NCI-H2227 (cell line): ENCODE measurements around the gene PTPRD.
"Not testable (repeated sequence)": the region's sequence is repeated elsewhere in the genome, so short reads cannot be mapped to it uniquely, and the experiment has no call there.

Experiments used
- DNase-seq: peaks from one replicate; lab custom pipeline; 2025; ENCODE audit not compliant: unreplicated experiment; lab: John Stamatoyannopoulos, UW

PTPRD gene

GRCh38 chr9:9998491-9999287 lies 614.1 kb downstream of the PTPRD start:
- no peak for DNase-seq

- no peak for DNase-seq
Measured at GRCh38 chr9:9997585-9997984, 615.2 kb downstream of the PTPRD start.

DNA sequence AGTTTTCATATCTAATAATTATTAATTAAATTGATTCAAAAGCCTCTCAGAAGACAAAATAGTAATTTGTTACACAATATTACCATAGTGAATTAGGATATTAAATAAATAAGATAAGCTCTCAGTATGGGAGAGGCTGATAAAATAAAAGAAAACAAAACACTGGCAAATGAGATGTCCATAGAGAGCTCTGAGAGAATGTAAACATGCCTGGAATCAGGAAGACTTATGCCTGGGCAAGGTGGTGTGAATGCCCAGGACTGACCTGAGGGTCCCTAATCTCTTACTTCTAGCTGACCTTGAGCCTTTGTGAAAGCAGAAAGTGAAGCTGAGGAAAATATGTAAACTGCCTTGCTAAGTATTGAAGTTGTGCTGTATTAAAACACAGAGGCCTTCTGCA lies 616.5 kb downstream of the PTPRD start:
- no peak for DNase-seq

DNA sequence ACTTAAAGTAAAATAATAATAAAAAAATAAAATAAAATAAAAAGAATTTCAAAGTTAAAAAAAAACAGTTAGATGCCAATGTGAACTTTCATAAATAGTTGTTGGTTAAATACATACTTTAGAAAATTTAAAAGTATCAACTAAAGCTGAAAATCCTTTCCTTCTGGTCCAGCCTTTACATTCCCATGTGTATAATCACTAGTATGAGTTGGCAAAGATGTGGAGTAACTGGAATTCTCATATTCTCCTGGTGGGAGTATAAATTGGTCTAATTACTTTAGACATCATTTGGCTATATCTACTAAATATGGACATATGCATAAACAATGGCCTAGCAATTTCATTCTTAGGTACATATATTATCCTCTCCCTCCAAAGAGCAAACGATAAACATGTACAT lies 619.9 kb downstream of the PTPRD start:
- no peak for DNase-seq

- no peak for DNase-seq
Measured at GRCh38 chr9:9973062-9973461, 639.7 kb downstream of the PTPRD start.

- no peak for DNase-seq
Measured at GRCh38 chr9:9970514-9970913, 642.3 kb downstream of the PTPRD start.

- DNase-seq: no peak
Measured at GRCh38 chr9:9963841-9964240, 649.0 kb downstream of the PTPRD start.

DNA sequence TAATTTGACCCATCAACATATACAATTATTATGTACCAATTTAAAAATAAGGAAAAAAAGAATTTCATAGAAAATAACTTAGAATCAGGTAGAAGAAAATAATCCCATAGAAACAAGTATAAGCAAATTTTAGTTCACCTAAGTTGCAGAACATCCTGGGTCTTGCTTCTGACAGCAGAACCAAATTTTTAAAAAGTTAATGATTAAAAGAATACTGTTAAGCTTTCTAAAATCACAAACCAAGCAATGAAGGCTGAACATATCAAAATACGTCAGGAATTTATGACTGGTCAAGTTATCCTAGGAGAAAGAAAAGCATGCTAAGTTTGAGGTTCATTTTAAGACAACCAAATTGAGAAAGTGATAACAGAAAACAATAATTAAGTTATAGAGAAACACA lies 650.9 kb downstream of the PTPRD start:
- DNase-seq: no peak

- DNase-seq: no peak
Measured at GRCh38 chr9:9961487-9961886, 651.3 kb downstream of the PTPRD start.

GRCh38 chr9:9951556-9952160 lies 661.1 kb downstream of the PTPRD start:
- DNase-seq: no peak

DNA sequence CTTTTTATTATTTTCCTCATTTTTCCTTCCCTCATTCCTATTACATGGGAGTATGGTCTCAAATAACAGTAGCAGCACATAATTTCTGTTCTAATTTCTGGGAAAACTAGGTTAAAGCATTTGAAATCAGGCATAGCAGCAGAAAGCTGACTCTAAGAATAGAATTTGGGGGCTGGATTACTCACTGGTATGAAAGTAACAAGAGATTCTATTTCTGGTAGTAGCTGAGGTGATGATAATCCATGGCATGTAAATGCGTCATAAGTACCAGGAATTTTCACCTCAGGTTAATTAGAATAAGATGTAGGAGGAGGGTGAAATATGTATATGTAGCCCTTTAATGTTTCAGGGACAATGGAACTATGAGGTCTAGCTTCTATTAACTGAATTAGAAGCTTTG lies 662.0 kb downstream of the PTPRD start:
- DNase-seq: no peak

DNA sequence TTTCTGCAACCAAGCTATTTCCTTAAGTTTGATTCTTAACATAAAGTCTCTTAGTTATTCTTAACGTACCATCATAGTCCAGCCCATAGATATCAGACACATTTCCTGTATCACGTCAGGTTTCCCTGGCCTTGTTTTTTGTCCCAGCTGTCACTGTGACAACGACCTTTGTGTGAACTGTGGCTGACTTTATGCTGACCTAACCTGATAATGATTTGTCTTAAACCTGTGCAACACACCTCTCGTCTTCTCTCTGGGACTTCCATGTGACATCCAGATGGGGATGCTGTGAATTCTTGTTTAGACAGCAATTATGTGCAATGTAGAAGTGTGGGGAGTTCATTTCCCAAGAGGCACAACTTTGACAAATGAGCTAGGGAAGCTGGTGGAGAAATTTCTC lies 662.8 kb downstream of the PTPRD start:
- no peak for DNase-seq

DNA sequence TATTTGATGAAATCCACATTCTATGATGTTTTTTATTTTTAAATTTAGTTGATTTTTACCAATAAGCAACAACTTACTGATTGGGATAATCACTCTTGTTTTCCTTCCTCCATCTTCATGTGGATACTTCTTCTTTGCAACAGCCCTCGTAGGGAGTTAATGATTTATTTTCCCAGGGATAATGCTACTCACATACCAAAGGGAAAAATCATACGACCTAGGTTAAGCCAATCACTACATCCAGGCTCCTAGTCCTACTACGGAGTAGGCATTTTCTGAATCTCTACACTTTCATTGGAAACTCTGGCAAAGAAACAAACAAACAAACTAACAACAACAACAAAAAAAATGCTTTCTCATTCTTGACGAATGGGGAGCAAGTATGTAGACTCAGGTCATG lies 663.4 kb downstream of the PTPRD start:
- DNase-seq: no peak

DNA sequence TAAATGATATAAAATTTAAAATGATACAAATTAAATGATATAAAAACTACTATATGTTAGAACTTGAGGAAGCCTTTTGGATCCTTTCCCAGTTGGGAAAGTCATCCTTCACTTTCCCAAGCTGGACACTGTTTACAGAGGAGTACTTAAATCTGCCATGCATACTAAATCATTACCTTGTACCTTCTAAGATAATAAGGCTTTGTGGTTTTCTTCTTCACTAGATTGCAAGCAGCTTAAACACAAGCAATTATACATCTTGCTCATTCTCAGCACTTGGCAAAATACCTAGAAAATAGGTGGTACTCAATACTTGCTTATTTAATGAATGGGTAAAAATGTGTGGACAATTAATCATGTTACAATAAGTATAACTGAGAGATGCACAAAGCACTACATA lies 666.8 kb downstream of the PTPRD start:
- no peak for DNase-seq

DNA sequence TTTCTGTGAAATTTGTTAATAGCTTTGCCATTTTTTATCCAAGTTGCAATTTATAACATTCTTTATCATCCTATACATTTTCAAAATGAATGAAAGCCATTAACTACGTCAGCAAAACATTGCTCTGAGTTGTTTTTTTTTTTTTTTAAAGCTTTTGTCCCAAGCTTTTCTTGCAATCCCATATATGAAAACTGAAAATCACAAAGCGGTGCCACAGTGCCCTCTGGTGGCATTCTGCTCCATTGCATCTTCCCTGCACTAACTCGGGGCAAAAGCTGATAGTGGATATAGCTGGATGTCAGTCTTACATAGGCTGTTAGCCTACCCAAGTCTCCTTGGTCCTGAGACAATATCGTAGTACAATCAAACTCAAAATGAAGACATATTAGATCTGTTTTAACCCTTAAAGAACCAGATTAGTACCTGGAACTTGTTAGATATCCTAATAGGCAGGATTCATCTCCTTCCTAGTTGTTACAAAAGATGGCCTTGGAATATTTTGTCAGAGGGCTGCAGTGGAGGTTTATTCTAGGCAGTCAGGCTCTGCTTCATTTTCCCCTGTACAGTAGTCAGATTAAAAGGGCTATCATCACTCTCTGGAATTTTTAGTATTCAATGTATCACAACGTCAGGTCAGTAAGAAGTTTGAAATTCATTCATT lies 669.9 kb downstream of the PTPRD start:
- DNase-seq: peak; percentile 65

DNA sequence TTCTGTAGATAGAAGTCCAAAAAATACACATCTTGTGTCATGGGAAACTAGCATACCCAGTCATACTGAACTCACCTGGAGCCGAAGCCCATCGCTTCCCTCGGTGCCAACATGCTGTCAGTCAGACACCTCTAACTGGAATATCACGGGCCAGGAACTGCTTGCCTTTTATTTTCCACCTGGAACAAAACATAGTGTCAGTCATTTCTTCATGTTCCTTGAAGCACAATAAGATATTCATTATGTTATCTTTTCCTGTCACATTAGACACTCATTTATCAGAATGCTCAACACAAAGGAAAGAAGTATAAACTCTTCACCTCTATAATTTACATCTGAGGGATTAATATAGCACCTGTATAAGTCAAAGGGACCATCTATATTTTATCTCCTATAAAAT lies 674.4 kb downstream of the PTPRD start:
- no peak for DNase-seq

DNA sequence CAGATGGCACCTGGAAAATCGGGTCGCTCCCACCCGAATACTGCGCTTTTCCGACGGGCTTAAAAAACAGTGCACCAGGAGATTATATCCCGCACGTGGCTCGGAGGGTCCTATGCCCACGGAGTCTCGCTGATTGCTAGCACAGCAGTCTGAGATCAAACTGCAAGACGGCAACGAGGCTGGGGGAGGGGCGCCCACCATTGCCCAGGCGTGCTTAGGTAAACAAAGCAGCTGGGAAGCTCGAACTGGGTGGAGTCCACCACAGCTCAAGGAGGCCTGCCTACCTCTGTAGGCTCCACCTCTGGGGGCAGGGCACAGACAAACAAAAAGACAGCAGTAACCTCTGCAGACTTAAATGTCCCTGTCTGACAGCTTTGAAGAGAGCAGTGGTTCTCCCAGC lies 681.3 kb downstream of the PTPRD start:
- not testable (repeated sequence) for DNase-seq

GRCh38 chr9:9924376-9924775 lies 688.4 kb downstream of the PTPRD start:
- no peak for DNase-seq

- no peak for DNase-seq
Measured at GRCh38 chr9:9921805-9922204, 691.0 kb downstream of the PTPRD start.

- DNase-seq: no peak
Measured at GRCh38 chr9:9920425-9921060, 692.3 kb downstream of the PTPRD start.

GRCh38 chr9:9919174-9919775 lies 693.5 kb downstream of the PTPRD start:
- no peak for DNase-seq
